Spleen (tissue), 11 donors: Measurements from ENCODE around the gene GREB1. TPM values are rescaled to one million over a fixed set of nuclear protein-coding genes. Genes with fewer than 3 reads are reported as not detected.

Experiments used
- DNase-seq: peaks from one replicate; pipeline ENCODE4 v3.0.0-alpha.2; 2020
- H3K27ac ChIP-seq, 8 donors: fragments of 200-600 bp; sonication (generic) in 7 of 8; 1 replicate in 4 of 8; 2 replicates in 4 of 8; pipeline versions ENCODE4 v1.5.0 to v1.8.0; 2016 to 2021; ENCODE audit warnings: inconsistent platforms in 4 of 8, mild to moderate bottlenecking in 4 of 8, moderate library complexity in 1 of 8
- H3K27me3 ChIP-seq, 7 donors: fragments of 200-600 bp; sonication (generic) in 6 of 7; replicated peaks in 1 of 7; 1 replicate in 4 of 7; 2 replicates in 3 of 7; pipeline versions ENCODE4 v1.5.0 to v1.8.0; 2016 to 2021; ENCODE audit warnings: inconsistent platforms in 3 of 7, mild to moderate bottlenecking in 1 of 7
- H3K36me3 ChIP-seq, 6 donors: fragments of 200-600 bp; sonication (generic) in 5 of 6; 1 replicate in 4 of 6; 2 replicates in 2 of 6; pipeline versions ENCODE4 v1.5.0 to v1.8.0; 2016 to 2021; ENCODE audit warnings: inconsistent platforms in 2 of 6
- H3K4me1 ChIP-seq, 6 donors: fragments of 200-600 bp; sonication (generic) in 5 of 6; 1 replicate in 3 of 6; 2 replicates in 3 of 6; pipeline versions ENCODE4 v1.5.0 to v1.8.0; 2016 to 2021; ENCODE audit warnings: inconsistent platforms in 3 of 6
- H3K4me3 ChIP-seq, 8 donors: fragments of 200-600 bp; sonication (generic) in 7 of 8; 1 replicate in 4 of 8; 2 replicates in 4 of 8; pipeline versions ENCODE4 v1.5.0 to v1.8.0; 2016 to 2021; ENCODE audit warnings: inconsistent platforms in 4 of 8, mild to moderate bottlenecking in 4 of 8, moderate library complexity in 2 of 8
- H3K9me3 ChIP-seq, 8 donors: fragments of 200-600 bp; sonication (generic) in 7 of 8; 1 replicate in 4 of 8; 2 replicates in 4 of 8; pipeline versions ENCODE4 v1.5.0 to v1.8.0; 2016 to 2021; ENCODE audit warnings: inconsistent platforms in 4 of 8
- POLR2A ChIP-seq, 3 donors: fragments of 450-650 bp; IDR thresholded peaks; one replicate each; pipeline ENCODE4 v1.5.1; 2017; ENCODE audit warnings: antibody characterized with exemption in 3 of 3, mild to moderate bottlenecking in 1 of 3
- POLR2AphosphoS5 ChIP-seq, 3 donors: sonication (generic); formaldehyde crosslinking; IDR thresholded peaks; one replicate each; pipeline ENCODE4 v1.5.1; 2017; ENCODE audit warnings: antibody characterized with exemption in 3 of 3
- WGBS, 5 donors: extraction: QIAGEN DNeasy Blood & Tissue Kit in 3 of 5; methylation state at CpG; one replicate each; pipeline versions ENCODE4 v1.1.5 to v1.1.7; 2013 to 2018; 5-methylcytosine and 5-hydroxymethylcytosine counted together
- intact Hi-C: fragments of 100-400 bp; cut with DNase I; formaldehyde crosslinking; loops from one replicate; pipeline ENCODE4 v1.15.0; 2023; ENCODE audit warnings: low total_unique reads
- polyA plus RNA-seq, 3 donors: library from polyadenylated mRNA; stranded (reverse); fragments of 200-250 nt; gene quantifications; one replicate each; pipeline ENCODE4 v1.2.1, GENCODE V29; 2013
- total RNA-seq, 7 donors: library from RNA; depleted of rRNA in 3 of 7; stranded (reverse); fragments of >200 nt in 3 of 7; fragmentation: NEBNext Ultra II Directional in 4 of 7; extraction: Animal tissue kit (Norgen Biotek cat#: 25700) in 4 of 7; gene quantifications; one replicate each; pipeline versions ENCODE4 v1.1.0 to v1.2.1, GENCODE V29; 2016 to 2021
- TF ChIP-seq, protein P1 (sequence below), 11 experiments: fragments of 200-600 bp in 7 of 11; fragments of 450-650 bp in 4 of 11; sonication (generic) in 4 of 11; IDR thresholded peaks in 8 of 11; conservative IDR thresholded peaks in 3 of 11; 1 replicate in 7 of 11; 2 replicates in 4 of 11; pipeline versions ENCODE4 v1.4.0 to v1.8.0; 2016 to 2021; ENCODE audit warnings: antibody characterized with exemption in 11 of 11, inconsistent platforms in 4 of 11, mild to moderate bottlenecking in 1 of 11
- donor health status: healthy with polysubstance abuse.
- donor health status: DM: no; HTN: no; CAD: no; lungs with moderate emphysema.
- donor health status: DM: no; HTN: no; CAD: no.
- donor health status: Bipolar disorder and iron deficiency.
- donor health status: healthy.
- donor health status: DM: no; HTN: no; CAD: no.
- donor health status: DM: yes; HTN: yes; CAD: no.

The GREB1 gene
- total and polyA plus RNA-seq, 10 donors = 0.06 to 1.6 (median 0.51) TPM; not detected in 1

DNA sequence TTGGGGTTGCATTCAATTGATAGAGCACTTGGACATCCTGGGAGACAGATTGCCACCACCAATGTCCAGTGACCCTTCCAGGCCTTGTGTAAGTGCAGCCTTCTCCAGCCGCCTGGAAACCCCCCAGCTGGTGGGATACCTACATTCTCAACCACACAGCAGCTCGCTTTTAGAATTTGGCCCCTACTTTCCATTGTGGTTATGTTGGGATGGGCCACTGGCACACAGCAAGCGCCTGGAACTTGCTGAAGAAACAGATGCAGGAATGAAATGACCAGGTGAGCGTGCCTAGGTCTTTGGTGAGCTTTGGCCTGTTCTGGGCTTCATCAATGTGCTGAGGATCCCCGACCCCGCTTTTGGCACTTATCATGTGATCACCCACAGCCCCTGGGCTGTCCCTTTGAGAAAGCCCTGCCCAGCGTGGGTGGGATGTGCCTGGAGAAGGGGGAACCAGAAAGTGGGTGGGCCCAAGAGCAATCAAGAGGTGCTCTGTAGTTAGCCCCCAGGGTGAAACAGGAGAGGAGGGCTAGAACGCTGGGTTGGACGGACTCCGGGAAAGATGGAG is 152.1 kb downstream of the GREB1 start:
- H3K36me3 ChIP-seq = no peaks in the 10 kb centered on the region
- peak; percentile 61 for DNase-seq
- H3K4me3 ChIP-seq = no peak overlapping the region
- no peak overlapping the region for H3K27ac ChIP-seq
- no peaks in the 10 kb centered on the region for H3K9me3 ChIP-seq
- 85 to 94% (median 90%) methylated on average over 10 of the region's 10 CpGs for WGBS, 5 donors
- H3K27me3 ChIP-seq = peaks cover 0 to 31% (median 4%) of the 10 kb centered on the region in 7 donors
- intact Hi-C loops = no loop called here
- peaks cover 0 to 16% (median 13%) of the 10 kb centered on the region in 6 donors for H3K4me1 ChIP-seq
- TF ChIP-seq POLR2AphosphoS5 (IDR thresholded peaks at IDR 0.05) = no peak
- TF ChIP-seq POLR2A (IDR thresholded peaks at IDR 0.05) = no peak
- TF ChIP-seq, protein P1, sequence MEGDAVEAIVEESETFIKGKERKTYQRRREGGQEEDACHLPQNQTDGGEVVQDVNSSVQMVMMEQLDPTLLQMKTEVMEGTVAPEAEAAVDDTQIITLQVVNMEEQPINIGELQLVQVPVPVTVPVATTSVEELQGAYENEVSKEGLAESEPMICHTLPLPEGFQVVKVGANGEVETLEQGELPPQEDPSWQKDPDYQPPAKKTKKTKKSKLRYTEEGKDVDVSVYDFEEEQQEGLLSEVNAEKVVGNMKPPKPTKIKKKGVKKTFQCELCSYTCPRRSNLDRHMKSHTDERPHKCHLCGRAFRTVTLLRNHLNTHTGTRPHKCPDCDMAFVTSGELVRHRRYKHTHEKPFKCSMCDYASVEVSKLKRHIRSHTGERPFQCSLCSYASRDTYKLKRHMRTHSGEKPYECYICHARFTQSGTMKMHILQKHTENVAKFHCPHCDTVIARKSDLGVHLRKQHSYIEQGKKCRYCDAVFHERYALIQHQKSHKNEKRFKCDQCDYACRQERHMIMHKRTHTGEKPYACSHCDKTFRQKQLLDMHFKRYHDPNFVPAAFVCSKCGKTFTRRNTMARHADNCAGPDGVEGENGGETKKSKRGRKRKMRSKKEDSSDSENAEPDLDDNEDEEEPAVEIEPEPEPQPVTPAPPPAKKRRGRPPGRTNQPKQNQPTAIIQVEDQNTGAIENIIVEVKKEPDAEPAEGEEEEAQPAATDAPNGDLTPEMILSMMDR (IDR thresholded peaks at IDR 0.05 in 8 of 11, conservative IDR thresholded peaks at IDR 0.05 in 3 of 11) = no peak

DNA sequence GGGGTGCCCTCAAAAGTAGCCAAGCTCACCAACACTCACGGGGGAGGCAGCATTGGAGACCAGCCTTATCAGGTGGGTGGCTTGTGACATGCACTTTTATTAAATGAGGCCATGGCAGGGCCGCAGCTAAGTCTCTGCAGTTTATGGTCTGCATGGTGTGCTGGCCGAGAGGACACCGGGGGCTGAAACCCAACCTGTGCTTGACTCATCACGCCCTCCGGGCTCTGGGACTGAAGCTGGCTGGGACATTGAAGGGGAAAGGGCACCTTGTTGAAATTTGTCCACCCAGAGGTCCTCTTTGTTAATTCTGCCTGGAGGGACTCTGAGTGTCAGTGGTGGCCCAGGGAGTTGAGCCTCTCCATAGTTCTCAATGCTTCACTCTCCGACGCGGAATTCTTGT is 153.9 kb downstream of the GREB1 start:
- WGBS, 5 donors = 78 to 89% (median 83%) methylated on average over 7 to 9 of the region's 9 CpGs
- H3K27ac ChIP-seq = peak overlapping the region in 3 of 8 donors; percentile 3 to 54 (median 53)
- H3K27me3 ChIP-seq = peaks cover 0 to 31% (median 4%) of the 10 kb centered on the region in 7 donors
- no peaks in the 10 kb centered on the region for H3K9me3 ChIP-seq
- no peak overlapping the region for H3K4me3 ChIP-seq
- DNase-seq = peak; percentile 72
- no peak for TF ChIP-seq POLR2AphosphoS5 (IDR thresholded peaks at IDR 0.05)
- TF ChIP-seq POLR2A (IDR thresholded peaks at IDR 0.05) = no peak
- TF ChIP-seq, protein P1 (IDR thresholded peaks at IDR 0.05 in 8 of 11, conservative IDR thresholded peaks at IDR 0.05 in 3 of 11) = no peak
- intact Hi-C loops = no loop called here
- H3K4me1 ChIP-seq = peaks cover 0 to 21% (median 13%) of the 10 kb centered on the region in 6 donors
- H3K36me3 ChIP-seq = no peaks in the 10 kb centered on the region

DNA sequence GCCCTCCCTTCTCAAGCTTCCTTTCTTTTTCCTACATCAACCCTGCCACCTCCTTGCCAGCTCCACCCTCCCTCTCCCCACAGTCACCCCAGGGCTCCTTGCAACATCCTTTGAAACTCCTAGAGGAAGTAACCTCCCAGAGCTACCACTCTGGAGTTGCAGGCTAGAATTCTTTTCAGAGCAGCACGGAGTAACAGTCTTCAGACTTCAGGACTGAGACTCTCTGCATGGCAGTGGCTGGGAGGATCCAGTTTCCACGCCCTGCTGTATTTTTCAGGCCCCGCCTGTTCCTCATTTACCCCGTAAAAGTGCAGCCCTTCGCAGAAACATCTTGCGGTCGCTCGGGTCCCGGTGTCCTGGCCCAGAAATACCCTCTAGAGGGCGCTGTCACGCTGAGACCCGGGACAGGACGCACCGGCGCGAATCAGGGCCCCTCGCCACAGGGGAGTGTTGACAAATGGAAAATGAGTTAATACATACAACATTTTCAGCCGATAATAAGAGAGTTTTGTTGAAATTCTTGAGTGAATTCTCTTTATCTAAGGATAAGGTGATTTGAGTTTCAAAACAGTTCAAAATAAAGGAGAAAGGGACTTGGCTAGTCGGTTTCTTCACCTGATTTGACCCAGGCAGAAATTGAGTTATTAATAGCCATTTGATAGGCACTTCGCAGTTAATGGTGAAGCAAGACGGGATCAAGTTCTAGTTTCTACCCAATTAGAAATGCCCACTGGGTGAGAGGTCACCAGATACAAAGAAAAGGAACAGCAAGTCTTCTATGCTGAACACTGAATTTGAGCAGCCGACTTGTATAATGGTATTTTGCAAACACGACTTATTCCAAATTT is 154.6 kb downstream of the GREB1 start:
- whole genome bisulfite sequencing, 5 donors = 10 to 11% (median 11%) methylated on average over 23 of the region's 23 CpGs
- Histone ChIP-seq H3K9me3 (no peaks in the 10 kb centered on the region), H3K27ac (peak overlapping the region in 5 of 8 donors; percentile 3 to 54 (median 40)), H3K27me3 (peaks cover 0 to 26% (median 4%) of the 10 kb centered on the region in 7 donors), H3K36me3 (no peaks in the 10 kb centered on the region), H3K4me3 (peak overlapping the region in 2 of 8 donors; percentile 7 to 40), H3K4me1 (peaks cover 0 to 28% (median 15%) of the 10 kb centered on the region in 6 donors)
- peak; percentile 92 for DNase-seq
- TF ChIP-seq, protein P1 (IDR thresholded peaks at IDR 0.05 in 8 of 11, conservative IDR thresholded peaks at IDR 0.05 in 3 of 11) = peak; percentile 47 to 93 (median 81)
- TF ChIP-seq POLR2A (IDR thresholded peaks at IDR 0.05) (no peak), POLR2AphosphoS5 (IDR thresholded peaks at IDR 0.05) (peak; percentile 26 to 51 (median 50))
- intact Hi-C loops = no loop called here
